AG04449 (cell line): ENCODE measurements around the gene EPHA8.

Experiments
- CTCF ChIA-PET: fragments of 350-600 bp; formaldehyde crosslinking; extraction: SDS; loops from one replicate; lab custom pipeline; 2021; ENCODE audit warnings: antibody characterized with exemption; lab: Yijun Ruan, JAX
- POLR2A ChIA-PET: fragments of 400-600, 350-600 bp; formaldehyde crosslinking; extraction: SDS; loops from one replicate; lab custom pipeline; 2020; ENCODE audit warnings: antibody characterized with exemption, inconsistent platforms; lab: Yijun Ruan, JAX
- DNase-seq: peaks from one replicate; pipeline ENCODE4 v3.0.0-alpha.2; 2010; ENCODE audit warnings: low read depth, low spot score
- H3K4me3 ChIP-seq: 2 replicates; pipeline ENCODE4 v1.5.1; 2011; ENCODE audit warnings: low read depth, mild to moderate bottlenecking, control low read depth, low read length
- TF ChIP-seq, protein P1 (sequence below): IDR thresholded peaks from one replicate; pipeline ENCODE4 v1.5.1; 2011; ENCODE audit warnings: mild to moderate bottlenecking, moderate library complexity, low read length, control low read depth, inconsistent platforms; ENCODE audit not compliant: insufficient read depth; ENCODE audit errors: missing control alignments

Gene EPHA8

GRCh38 chr1:22591576-22591975 is 28.3 kb downstream of the EPHA8 start:
- no peak overlapping the region for H3K4me3 ChIP-seq
- no peak for DNase-seq
- ChIA-PET CTCF (no interaction called here), POLR2A (no interaction called here)
- TF ChIP-seq, protein P1, sequence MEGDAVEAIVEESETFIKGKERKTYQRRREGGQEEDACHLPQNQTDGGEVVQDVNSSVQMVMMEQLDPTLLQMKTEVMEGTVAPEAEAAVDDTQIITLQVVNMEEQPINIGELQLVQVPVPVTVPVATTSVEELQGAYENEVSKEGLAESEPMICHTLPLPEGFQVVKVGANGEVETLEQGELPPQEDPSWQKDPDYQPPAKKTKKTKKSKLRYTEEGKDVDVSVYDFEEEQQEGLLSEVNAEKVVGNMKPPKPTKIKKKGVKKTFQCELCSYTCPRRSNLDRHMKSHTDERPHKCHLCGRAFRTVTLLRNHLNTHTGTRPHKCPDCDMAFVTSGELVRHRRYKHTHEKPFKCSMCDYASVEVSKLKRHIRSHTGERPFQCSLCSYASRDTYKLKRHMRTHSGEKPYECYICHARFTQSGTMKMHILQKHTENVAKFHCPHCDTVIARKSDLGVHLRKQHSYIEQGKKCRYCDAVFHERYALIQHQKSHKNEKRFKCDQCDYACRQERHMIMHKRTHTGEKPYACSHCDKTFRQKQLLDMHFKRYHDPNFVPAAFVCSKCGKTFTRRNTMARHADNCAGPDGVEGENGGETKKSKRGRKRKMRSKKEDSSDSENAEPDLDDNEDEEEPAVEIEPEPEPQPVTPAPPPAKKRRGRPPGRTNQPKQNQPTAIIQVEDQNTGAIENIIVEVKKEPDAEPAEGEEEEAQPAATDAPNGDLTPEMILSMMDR, result no peak

DNA sequence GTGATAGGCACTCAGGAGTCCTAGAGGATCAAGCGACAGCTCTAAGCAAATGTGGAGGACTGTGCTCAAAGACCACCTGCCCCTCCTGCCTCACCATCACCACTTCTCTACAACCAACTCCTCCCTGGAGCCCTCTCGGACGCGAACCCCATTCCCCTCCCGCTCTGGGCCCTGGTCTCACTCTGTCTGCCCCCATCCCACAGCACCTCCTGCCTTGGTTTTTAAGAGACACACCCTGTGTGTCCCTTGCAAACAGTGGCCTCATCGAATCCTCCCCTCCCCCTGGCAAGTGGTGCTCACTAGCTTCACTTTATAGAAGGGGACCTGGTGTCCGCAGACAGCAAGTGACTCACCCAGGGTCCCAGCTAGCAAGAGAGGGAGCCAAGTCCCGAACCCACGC is 28.8 kb downstream of the EPHA8 start:
- TF ChIP-seq, protein P1, result no peak
- no peak overlapping the region for H3K4me3 ChIP-seq
- ChIA-PET CTCF (no interaction called here), POLR2A (no interaction called here)
- no peak for DNase-seq

DNA sequence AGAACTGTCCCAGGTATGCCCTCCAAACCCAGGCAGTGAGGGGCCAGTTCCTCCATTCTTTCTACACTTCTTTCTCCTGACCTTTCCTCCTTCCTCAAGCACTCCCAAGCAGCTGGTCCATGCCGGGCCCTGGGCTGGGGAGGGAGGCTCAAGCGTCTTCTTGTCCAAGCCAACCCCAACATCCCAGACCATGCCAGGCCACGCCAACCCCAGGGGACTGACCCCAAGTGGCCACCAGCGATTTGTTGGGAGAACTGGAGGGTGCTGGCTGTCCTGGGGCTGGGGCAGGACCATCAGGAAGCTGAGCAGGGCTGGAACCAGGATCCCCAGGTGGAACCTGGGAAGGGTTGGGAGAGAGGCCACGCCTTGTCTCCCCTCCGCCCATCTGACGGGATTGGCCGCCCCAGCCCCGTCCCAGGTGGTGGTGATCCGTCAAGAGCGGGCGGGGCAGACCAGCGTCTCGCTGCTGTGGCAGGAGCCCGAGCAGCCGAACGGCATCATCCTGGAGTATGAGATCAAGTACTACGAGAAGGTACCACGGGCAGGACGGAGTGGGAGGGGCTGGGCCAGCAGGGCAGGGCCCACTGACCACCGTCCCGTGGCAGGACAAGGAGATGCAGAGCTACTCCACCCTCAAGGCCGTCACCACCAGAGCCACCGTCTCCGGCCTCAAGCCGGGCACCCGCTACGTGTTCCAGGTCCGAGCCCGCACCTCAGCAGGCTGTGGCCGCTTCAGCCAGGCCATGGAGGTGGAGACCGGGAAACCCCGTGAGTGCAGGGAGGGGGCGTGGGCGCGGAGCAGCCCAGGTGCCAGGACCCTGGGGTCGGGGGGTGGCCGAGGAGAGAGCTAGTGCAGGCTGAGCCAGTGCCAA is 29.9 kb downstream of the EPHA8 start:
- TF ChIP-seq, protein P1, result no peak
- POLR2A ChIA-PET, result no interaction called here
- H3K4me3 ChIP-seq, result no peak overlapping the region
- no peak for DNase-seq
- CTCF ChIA-PET, result no interaction called here

GRCh38 chr1:22594396-22594795 is 31.1 kb downstream of the EPHA8 start:
- H3K4me3 ChIP-seq, result no peak overlapping the region
- no peak for DNase-seq
- ChIA-PET CTCF (no interaction called here), POLR2A (no interaction called here)
- TF ChIP-seq, protein P1, result no peak

DNA sequence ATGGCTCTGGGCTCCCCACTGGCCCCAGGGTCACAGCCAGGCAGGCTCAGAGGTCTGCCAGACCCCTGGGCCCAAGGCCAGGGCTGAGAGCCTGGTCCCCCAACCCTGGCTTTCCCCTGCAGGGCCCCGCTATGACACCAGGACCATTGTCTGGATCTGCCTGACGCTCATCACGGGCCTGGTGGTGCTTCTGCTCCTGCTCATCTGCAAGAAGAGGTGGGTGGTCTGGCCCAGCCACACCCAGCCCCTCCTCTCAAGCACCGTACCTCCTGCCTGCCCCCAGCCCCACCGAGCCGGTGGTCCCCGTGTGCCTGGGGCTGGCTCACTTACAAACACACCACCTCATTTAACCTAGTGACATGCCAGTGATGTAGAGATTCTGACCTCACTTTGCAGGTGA is 31.8 kb downstream of the EPHA8 start:
- ChIA-PET POLR2A (no interaction called here), CTCF (no interaction called here)

DNA sequence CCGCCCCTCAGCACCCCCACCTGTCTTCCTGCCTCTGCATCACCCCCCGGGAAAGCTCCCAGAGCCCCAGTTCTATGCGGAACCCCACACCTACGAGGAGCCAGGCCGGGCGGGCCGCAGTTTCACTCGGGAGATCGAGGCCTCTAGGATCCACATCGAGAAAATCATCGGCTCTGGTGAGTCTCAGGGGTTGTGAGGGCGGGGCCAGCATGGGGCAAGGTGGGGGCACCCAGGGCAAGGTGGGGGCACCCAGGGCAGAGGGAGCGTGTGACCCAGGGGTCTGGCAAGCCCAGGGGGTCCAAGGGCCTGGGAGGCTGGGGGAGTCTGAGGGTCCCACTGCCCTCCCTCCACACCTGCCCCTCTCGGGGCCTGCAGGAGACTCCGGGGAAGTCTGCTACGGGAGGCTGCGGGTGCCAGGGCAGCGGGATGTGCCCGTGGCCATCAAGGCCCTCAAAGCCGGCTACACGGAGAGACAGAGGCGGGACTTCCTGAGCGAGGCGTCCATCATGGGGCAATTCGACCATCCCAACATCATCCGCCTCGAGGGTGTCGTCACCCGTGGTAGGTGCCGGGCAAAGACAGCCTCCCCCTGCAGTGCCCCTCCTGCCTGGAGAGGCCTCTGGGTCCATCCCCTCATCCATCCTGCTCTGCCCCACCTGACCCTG is 34.1 kb downstream of the EPHA8 start:
- no peak overlapping the region for H3K4me3 ChIP-seq
- DNase-seq, result no peak
- ChIA-PET CTCF (no interaction called here), POLR2A (no interaction called here)
- TF ChIP-seq, protein P1, result no peak

More for the DNA sequence above, 31.8 kb downstream of the EPHA8 start:
- TF ChIP-seq, protein P1, result no peak
- DNase-seq, result no peak
- no peak overlapping the region for H3K4me3 ChIP-seq
